Coronary artery (tissue), 2 donors: Measurements from ENCODE around the gene CCDC148.
"Not testable (repeated sequence)": the region's sequence is repeated elsewhere in the genome, so short reads cannot be mapped to it uniquely, and the experiment has no call there.

Source experiments
- DNase-seq: peaks from one replicate; pipeline ENCODE4 v3.0.0-alpha.2; 2017; ENCODE audit warnings: low spot score
- H3K27ac ChIP-seq, 2 donors: fragments of 200-600 bp; sonication (generic); one replicate each; pipeline ENCODE4 v1.5.1; 2016 to 2019
- H3K4me3 ChIP-seq: fragments of 200-600 bp; sonication (generic); 2 replicates; pipeline ENCODE4 v1.5.1; 2016; ENCODE audit warnings: mild to moderate bottlenecking, moderate library complexity
- TF ChIP-seq, protein P1 (sequence below): fragments of 200-600 bp; sonication (generic); IDR thresholded peaks from one replicate; pipeline ENCODE4 v1.5.1; 2019; ENCODE audit warnings: antibody characterized with exemption

Gene CCDC148

DNA sequence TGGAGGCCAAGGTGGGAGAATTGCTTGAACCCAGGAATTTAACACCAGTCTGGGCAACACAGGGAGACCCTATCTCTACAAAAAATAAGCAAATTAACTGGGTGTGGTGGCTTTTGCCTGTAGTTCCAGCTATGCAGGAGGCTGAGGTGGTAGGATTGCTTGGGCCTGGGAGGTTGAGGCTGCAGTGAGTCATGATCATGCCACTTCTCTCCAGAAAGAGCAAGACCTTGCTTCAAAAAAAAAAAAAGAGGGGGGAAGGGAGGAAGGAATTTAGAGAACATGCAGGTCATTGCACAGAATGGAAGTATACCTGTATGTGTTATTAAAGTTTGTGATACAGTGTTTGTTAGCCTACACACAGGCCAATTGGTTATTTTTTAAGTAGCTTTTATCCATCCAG is 26.0 kb upstream of the CCDC148 start:
- H3K27ac ChIP-seq = no peak overlapping the region
- TF ChIP-seq, protein P1, sequence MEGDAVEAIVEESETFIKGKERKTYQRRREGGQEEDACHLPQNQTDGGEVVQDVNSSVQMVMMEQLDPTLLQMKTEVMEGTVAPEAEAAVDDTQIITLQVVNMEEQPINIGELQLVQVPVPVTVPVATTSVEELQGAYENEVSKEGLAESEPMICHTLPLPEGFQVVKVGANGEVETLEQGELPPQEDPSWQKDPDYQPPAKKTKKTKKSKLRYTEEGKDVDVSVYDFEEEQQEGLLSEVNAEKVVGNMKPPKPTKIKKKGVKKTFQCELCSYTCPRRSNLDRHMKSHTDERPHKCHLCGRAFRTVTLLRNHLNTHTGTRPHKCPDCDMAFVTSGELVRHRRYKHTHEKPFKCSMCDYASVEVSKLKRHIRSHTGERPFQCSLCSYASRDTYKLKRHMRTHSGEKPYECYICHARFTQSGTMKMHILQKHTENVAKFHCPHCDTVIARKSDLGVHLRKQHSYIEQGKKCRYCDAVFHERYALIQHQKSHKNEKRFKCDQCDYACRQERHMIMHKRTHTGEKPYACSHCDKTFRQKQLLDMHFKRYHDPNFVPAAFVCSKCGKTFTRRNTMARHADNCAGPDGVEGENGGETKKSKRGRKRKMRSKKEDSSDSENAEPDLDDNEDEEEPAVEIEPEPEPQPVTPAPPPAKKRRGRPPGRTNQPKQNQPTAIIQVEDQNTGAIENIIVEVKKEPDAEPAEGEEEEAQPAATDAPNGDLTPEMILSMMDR = no peak
- no peak for DNase-seq
- H3K4me3 ChIP-seq = no peak overlapping the region

DNA sequence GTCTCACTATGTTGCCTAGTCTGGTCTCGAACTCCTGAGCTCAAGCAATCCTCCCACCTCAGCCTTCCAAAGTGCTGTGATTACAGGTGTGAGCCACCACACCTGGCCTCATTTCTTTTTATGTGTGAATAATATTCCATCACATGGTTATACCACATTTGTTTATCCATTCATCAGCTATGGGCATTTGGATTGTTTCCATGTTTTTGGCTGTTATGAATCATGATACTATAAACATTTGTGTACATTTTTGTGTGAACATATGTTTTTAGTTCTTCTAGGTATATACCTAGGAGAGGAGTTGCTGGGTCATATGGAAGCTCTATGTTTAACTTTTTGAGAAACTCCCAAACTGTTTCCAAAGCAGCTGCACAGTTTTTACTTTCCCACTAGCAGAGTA is 24.6 kb upstream of the CCDC148 start:
- Histone ChIP-seq H3K4me3 (no peak overlapping the region), H3K27ac (no peak overlapping the region)
- TF ChIP-seq, protein P1 = no peak
- no peak for DNase-seq

DNA sequence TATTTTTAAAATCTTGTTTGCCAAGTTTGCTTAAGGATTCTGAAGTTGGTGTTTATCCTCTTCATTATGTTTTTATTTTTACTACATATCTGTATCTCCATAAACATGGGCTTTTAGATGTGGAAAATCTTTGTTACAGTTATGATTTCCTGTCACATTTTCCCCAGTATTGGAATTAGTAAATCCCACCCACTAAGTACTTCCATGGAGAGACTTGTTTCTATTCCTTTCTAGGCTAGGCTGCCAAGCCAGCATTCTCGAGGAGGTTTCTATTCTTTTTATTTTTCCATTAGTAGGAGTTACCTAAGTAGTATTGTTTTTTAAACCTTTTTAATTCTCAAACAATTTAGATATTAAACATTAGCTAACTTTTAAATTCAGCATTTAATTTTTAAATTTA is 22.3 kb upstream of the CCDC148 start:
- Histone ChIP-seq H3K4me3 (no peak overlapping the region), H3K27ac (no peak overlapping the region)
- TF ChIP-seq, protein P1 = no peak
- no peak for DNase-seq

DNA sequence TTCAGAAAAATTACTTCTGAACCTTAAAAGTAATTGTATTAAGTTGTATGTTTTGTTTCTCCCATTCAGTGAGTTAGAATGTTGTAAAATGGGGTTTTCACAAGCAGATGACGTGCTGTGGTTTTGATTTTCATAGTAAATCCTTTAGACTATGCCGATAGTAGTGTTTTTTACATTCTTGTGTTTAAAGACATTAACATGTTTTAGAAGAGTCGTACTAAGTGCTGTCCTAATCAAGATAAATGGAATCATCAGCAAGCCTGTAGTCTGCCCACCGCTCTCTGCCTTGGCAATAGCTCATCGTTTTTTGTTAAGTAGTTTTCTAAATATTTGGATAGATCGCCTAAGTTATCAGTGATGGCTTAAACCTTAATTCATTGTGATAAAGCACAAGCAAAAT is 21.7 kb upstream of the CCDC148 start:
- Histone ChIP-seq H3K4me3 (no peak overlapping the region), H3K27ac (no peak overlapping the region)
- no peak for DNase-seq
- TF ChIP-seq, protein P1 = no peak

DNA sequence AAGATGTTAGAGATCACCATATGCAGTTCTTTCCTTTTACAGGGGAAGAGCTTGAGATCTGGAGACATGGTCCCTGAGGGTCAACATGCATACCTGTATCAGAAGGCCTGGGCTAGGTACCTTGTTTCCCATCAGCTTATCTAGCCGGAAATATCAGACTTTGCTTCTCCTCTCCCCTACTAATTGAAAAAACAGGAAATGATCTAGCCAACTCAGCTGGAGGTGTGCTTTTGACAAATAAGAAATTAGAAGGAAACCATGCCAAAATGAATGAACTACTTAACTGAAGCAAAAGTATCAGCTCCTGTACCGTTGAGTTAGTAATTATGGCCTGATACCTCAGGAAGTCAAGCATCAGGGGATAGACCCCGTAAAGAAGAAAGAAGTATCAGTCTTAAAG is 20.6 kb upstream of the CCDC148 start:
- no peak for DNase-seq

DNA sequence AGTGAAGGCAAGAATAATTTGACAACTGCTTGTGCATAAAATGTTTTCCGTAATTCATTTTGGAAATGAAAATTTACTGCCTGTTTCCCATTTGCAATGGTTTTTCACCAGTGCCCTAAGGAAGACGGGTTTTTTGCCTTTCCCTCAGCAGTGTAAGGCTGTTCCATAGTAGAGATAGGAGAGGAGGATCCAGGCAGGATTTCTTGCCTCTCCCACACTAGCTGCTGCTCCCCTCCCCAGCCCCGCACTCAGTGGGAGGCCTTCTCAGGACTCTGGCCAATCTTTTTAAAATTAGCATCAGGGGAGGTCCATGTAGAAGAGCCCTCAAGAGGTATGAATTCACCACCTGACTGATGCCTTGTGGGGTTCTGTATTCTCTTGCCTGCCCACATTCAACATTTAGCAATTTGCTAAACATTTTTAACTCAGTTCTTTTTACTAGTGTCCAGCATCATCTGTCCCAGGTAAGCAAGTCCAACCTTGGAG is 18.0 kb upstream of the CCDC148 start:
- DNase-seq, H3K27ac ChIP-seq: not testable (repeated sequence)

More for the DNA sequence above, 20.6 kb upstream of the CCDC148 start:
- no peak overlapping the region for H3K27ac ChIP-seq
- TF ChIP-seq, protein P1 = no peak
- H3K4me3 ChIP-seq = no peak overlapping the region

DNA sequence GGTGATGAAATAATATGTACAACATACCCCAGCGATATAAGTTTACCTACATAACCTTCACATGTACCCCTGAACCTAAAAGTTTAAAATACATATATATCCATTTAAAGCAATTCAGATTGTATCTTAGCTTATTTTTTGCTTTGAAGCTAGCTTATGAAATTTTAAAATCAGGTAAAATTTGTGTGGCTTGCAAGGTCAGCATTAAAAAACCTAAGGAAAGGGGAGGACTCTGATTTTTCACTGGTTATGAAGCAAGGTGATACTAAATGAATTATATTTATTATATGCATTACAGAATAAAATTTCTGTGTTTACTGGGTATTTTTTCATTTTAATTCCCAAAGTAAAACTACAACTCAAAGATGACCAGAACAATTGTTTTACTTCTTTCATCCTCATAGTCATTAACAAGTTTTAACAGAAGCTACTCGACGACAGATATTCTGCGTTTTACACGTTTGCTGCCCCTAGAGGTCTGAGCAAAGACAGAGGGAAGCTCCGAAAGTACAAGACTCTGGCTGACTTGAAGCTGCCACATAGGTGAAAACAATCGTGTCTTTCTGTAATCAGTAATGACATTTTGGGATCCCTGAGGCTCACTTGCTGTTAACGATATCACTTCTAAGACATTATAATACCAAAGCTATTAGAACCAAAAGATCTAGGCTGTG is 17.3 kb upstream of the CCDC148 start:
- TF ChIP-seq, protein P1 = no peak
- no peak for DNase-seq
- Histone ChIP-seq H3K4me3 (no peak overlapping the region), H3K27ac (no peak overlapping the region)

More for the DNA sequence above, 18.0 kb upstream of the CCDC148 start:
- H3K4me3 ChIP-seq = not testable (repeated sequence)

DNA sequence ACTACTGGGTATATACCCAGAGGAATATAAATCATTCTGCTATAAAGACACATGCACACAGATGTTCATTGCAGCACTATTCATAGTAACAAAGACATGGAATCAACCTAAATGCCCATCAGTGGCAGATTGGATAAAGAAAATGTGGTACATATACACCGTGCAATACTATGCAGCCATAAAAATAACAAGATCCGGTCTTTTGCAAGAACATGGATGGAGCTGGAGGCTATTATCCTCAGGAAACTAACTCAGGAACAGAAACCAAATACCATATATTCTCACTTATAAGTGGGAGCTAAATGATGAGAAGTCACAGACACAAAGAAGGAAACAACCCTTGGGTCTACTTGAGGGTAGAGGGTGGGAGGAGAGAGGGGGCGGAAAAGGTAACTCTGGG is 16.7 kb upstream of the CCDC148 start:
- not testable (repeated sequence) for H3K27ac ChIP-seq, DNase-seq, H3K4me3 ChIP-seq

DNA sequence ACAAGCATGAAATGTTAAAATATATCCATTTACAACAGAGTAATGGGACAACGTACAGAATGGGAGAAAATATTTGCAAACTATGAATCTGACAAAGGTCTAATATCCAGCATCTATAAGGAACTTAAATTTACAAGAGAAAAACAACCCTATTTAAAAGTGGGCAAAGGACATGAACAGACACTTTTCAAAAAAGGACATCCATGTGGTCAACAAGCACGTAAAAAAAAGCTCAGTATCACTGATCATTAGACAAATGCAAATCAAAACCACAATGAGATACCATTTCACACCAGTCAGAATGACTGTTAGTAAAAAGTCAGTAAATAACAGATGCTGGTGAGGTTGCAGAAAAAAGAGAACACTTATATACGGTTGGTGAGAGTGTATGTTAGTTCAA is 16.3 kb upstream of the CCDC148 start:
- not testable (repeated sequence) for DNase-seq, H3K27ac ChIP-seq, H3K4me3 ChIP-seq
